ENCODE measurements around the gene MOB3B. TPM values are rescaled to one million over a fixed set of nuclear protein-coding genes. Genes with fewer than 3 reads are reported as not detected.

MOB3B gene
- total RNA-seq, 2 experiments from 2014 or later = 3.0 to 3.2 TPM

- Mint-ChIP-seq H3K36me3 (ENCODE audit: low read depth) (peaks cover 6% of the 10 kb centered on the region), H3K27ac (no peak overlapping the region), H3K9me3 (no peaks in the 10 kb centered on the region), H3K4me1 (ENCODE audit: low read depth) (peaks cover 18% of the 10 kb centered on the region), H3K4me3 (no peak overlapping the region), H3K27me3 (ENCODE audit: low read depth) (no peaks in the 10 kb centered on the region)
- CTCF ChIA-PET = no interaction called here
- intact Hi-C loops (cut with micrococcal nuclease) = no loop called here
- DNase-seq = no peak
These were observed 174.4 kb downstream of the MOB3B start for GRCh38 chr9:27355166-27355565.

- Mint-ChIP-seq H3K4me3 (no peak overlapping the region), H3K27ac (no peak overlapping the region), H3K27me3 (ENCODE audit: low read depth) (no peaks in the 10 kb centered on the region), H3K9me3 (no peaks in the 10 kb centered on the region), H3K4me1 (ENCODE audit: low read depth) (peaks cover 18% of the 10 kb centered on the region), H3K36me3 (ENCODE audit: low read depth) (peaks cover under 1% of the 10 kb centered on the region)
- intact Hi-C loops (cut with micrococcal nuclease) = no loop called here
- CTCF ChIA-PET = no interaction called here
- DNase-seq = no peak
These were observed 176.0 kb downstream of the MOB3B start for GRCh38 chr9:27353474-27354229.

- H3K27me3 Mint-ChIP-seq (ENCODE audit: low read depth) = no peaks in the 10 kb centered on the region
- CTCF ChIA-PET = no interaction called here
- peaks cover 18% of the 10 kb centered on the region for H3K4me1 Mint-ChIP-seq (ENCODE audit: low read depth)
- DNase-seq = no peak
- H3K9me3 Mint-ChIP-seq = no peaks in the 10 kb centered on the region
- no peak overlapping the region for H3K4me3 Mint-ChIP-seq
- intact Hi-C loops (cut with micrococcal nuclease) = no loop called here
- no peaks in the 10 kb centered on the region for H3K36me3 Mint-ChIP-seq (ENCODE audit: low read depth)
- no peak overlapping the region for H3K27ac Mint-ChIP-seq
These were observed 176.5 kb downstream of the MOB3B start for GRCh38 chr9:27353166-27353473.

GRCh38 chr9:27352457-27353165, 177.0 kb downstream of the MOB3B start:
- peaks cover 2% of the 10 kb centered on the region for H3K36me3 Mint-ChIP-seq (ENCODE audit: low read depth)
- no peaks in the 10 kb centered on the region for H3K27me3 Mint-ChIP-seq (ENCODE audit: low read depth)
- no peak overlapping the region for H3K4me3 Mint-ChIP-seq
- DNase-seq = no peak
- CTCF ChIA-PET = no interaction called here
- no peaks in the 10 kb centered on the region for H3K9me3 Mint-ChIP-seq
- H3K4me1 Mint-ChIP-seq (ENCODE audit: low read depth) = peaks cover 18% of the 10 kb centered on the region
- intact Hi-C loops (cut with micrococcal nuclease) = no loop called here
- H3K27ac Mint-ChIP-seq = no peak overlapping the region

- H3K4me1 Mint-ChIP-seq (ENCODE audit: low read depth) = peaks cover 18% of the 10 kb centered on the region
- peaks cover 2% of the 10 kb centered on the region for H3K36me3 Mint-ChIP-seq (ENCODE audit: low read depth)
- no peaks in the 10 kb centered on the region for H3K27me3 Mint-ChIP-seq (ENCODE audit: low read depth)
- no peaks in the 10 kb centered on the region for H3K9me3 Mint-ChIP-seq
- DNase-seq = no peak
- intact Hi-C loops (cut with micrococcal nuclease) = no loop called here
- CTCF ChIA-PET = no interaction called here
- H3K4me3 Mint-ChIP-seq = no peak overlapping the region
- H3K27ac Mint-ChIP-seq = no peak overlapping the region
These were observed 178.2 kb downstream of the MOB3B start for GRCh38 chr9:27351438-27351837.

- intact Hi-C loops (cut with micrococcal nuclease) = no loop called here
- H3K4me3 Mint-ChIP-seq = no peak overlapping the region
- no peak overlapping the region for H3K27ac Mint-ChIP-seq
- no peak for DNase-seq
- peaks cover 18% of the 10 kb centered on the region for H3K4me1 Mint-ChIP-seq (ENCODE audit: low read depth)
- peaks cover 2% of the 10 kb centered on the region for H3K36me3 Mint-ChIP-seq (ENCODE audit: low read depth)
- H3K27me3 Mint-ChIP-seq (ENCODE audit: low read depth) = no peaks in the 10 kb centered on the region
- no peaks in the 10 kb centered on the region for H3K9me3 Mint-ChIP-seq
- CTCF ChIA-PET = no interaction called here
These were observed 179.1 kb downstream of the MOB3B start for GRCh38 chr9:27350382-27350976.

- no peaks in the 10 kb centered on the region for H3K27me3 Mint-ChIP-seq (ENCODE audit: low read depth)
- no peak overlapping the region for H3K4me3 Mint-ChIP-seq
- H3K27ac Mint-ChIP-seq = no peak overlapping the region
- no peak for DNase-seq
- H3K36me3 Mint-ChIP-seq (ENCODE audit: low read depth) = peaks cover 2% of the 10 kb centered on the region
- H3K9me3 Mint-ChIP-seq = no peaks in the 10 kb centered on the region
- CTCF ChIA-PET = no interaction called here
- peaks cover 18% of the 10 kb centered on the region for H3K4me1 Mint-ChIP-seq (ENCODE audit: low read depth)
- intact Hi-C loops (cut with micrococcal nuclease) = no loop called here
These were observed 179.9 kb downstream of the MOB3B start for GRCh38 chr9:27349698-27350080.

- Mint-ChIP-seq H3K27ac (no peak overlapping the region), H3K4me3 (no peak overlapping the region), H3K27me3 (ENCODE audit: low read depth) (no peaks in the 10 kb centered on the region), H3K4me1 (ENCODE audit: low read depth) (peaks cover 18% of the 10 kb centered on the region), H3K9me3 (no peaks in the 10 kb centered on the region), H3K36me3 (ENCODE audit: low read depth) (peaks cover 2% of the 10 kb centered on the region)
- no peak for DNase-seq
- CTCF ChIA-PET = no interaction called here
- intact Hi-C loops (cut with micrococcal nuclease) = no loop called here
These were observed 180.6 kb downstream of the MOB3B start for GRCh38 chr9:27348785-27349697.

- CTCF ChIA-PET = no interaction called here
- Mint-ChIP-seq H3K27ac (no peak overlapping the region), H3K4me3 (no peak overlapping the region), H3K36me3 (ENCODE audit: low read depth) (peaks cover 2% of the 10 kb centered on the region), H3K4me1 (ENCODE audit: low read depth) (peaks cover 11% of the 10 kb centered on the region), H3K9me3 (no peaks in the 10 kb centered on the region), H3K27me3 (ENCODE audit: low read depth) (no peaks in the 10 kb centered on the region)
- DNase-seq = no peak
- intact Hi-C loops (cut with micrococcal nuclease) = no loop called here
These were observed 181.7 kb downstream of the MOB3B start for GRCh38 chr9:27347889-27348288.

GRCh38 chr9:27344776-27345175, 184.8 kb downstream of the MOB3B start:
- Mint-ChIP-seq H3K4me1 (ENCODE audit: low read depth) (no peaks in the 10 kb centered on the region), H3K27me3 (ENCODE audit: low read depth) (no peaks in the 10 kb centered on the region), H3K27ac (no peak overlapping the region), H3K9me3 (no peaks in the 10 kb centered on the region), H3K36me3 (ENCODE audit: low read depth) (peaks cover 2% of the 10 kb centered on the region), H3K4me3 (no peak overlapping the region)
- DNase-seq = no peak
- CTCF ChIA-PET = no interaction called here
- intact Hi-C loops (cut with micrococcal nuclease) = no loop called here

- CTCF ChIA-PET = no interaction called here
- Mint-ChIP-seq H3K27ac (no peak overlapping the region), H3K9me3 (no peaks in the 10 kb centered on the region), H3K36me3 (ENCODE audit: low read depth) (no peaks in the 10 kb centered on the region), H3K4me1 (ENCODE audit: low read depth) (no peaks in the 10 kb centered on the region), H3K4me3 (no peak overlapping the region), H3K27me3 (ENCODE audit: low read depth) (no peaks in the 10 kb centered on the region)
- DNase-seq = no peak
- intact Hi-C loops (cut with micrococcal nuclease) = no loop called here
These were observed 187.9 kb downstream of the MOB3B start for GRCh38 chr9:27341545-27342294.

GRCh38 chr9:27340961-27341511, 188.6 kb downstream of the MOB3B start:
- no peaks in the 10 kb centered on the region for H3K36me3 Mint-ChIP-seq (ENCODE audit: low read depth)
- no peak overlapping the region for H3K27ac Mint-ChIP-seq
- no peaks in the 10 kb centered on the region for H3K9me3 Mint-ChIP-seq
- H3K4me3 Mint-ChIP-seq = no peak overlapping the region
- H3K27me3 Mint-ChIP-seq (ENCODE audit: low read depth) = no peaks in the 10 kb centered on the region
- no peaks in the 10 kb centered on the region for H3K4me1 Mint-ChIP-seq (ENCODE audit: low read depth)
- intact Hi-C loops (cut with micrococcal nuclease) = no loop called here
- no peak for DNase-seq
- CTCF ChIA-PET = no interaction called here
